Measurements from ENCODE around the gene TIGD6.

- TF ChIP-seq ZNF274 (IDR thresholded peaks at IDR 0.05; ENCODE audit: low read depth, low read length) (no peak), SUZ12 (IDR thresholded peaks at IDR 0.05; ENCODE audit: extremely low read depth, insufficient read depth, insufficient read length) (no peak), YY1 (IDR thresholded peaks at IDR 0.05; ENCODE audit: insufficient read depth, insufficient read length) (no peak)
Observed at GRCh38 chr5:149995385-149996204, 4.9 kb downstream of the TIGD6 start.

Data from NT2/D1 (cell line).